Lung (tissue), 12 donors: Measurements from ENCODE around the gene MDM4. TPM values are rescaled to one million over a fixed set of nuclear protein-coding genes. Genes with fewer than 3 reads are reported as not detected.
"Not testable (repeated sequence)": the region's sequence is repeated elsewhere in the genome, so short reads cannot be mapped to it uniquely, and the experiment has no call there.

Source experiments
- ATAC-seq: fragments of 200-7000 bp; cut with Tn5 transposase; one replicate; pipeline ENCODE4 v1.9.1; 2020; ENCODE audit warnings: moderate number of reproducible peaks; ENCODE audit not compliant: insufficient read depth, low FRiP score
- DNase-seq, 3 donors: peaks; one replicate each; pipeline ENCODE4 v3.0.0-alpha.2; 2013 to 2017
- H3K27ac ChIP-seq, 2 donors: one replicate each; pipeline ENCODE4 v1.5.1; 2013; ENCODE audit warnings: mild to moderate bottlenecking in 2 of 2, moderate library complexity in 2 of 2, control low read depth in 1 of 2, inconsistent platforms in 1 of 2, low read depth in 1 of 2, low read length in 1 of 2
- H3K27me3 ChIP-seq, 3 donors: one replicate each; pipeline ENCODE4 v1.5.1; 2013; ENCODE audit warnings: low read length in 2 of 3; ENCODE audit not compliant: control insufficient read depth in 3 of 3, insufficient read depth in 3 of 3
- H3K36me3 ChIP-seq, 4 donors: one replicate each; pipeline ENCODE4 v1.5.1; 2013; ENCODE audit warnings: low read length in 4 of 4, mild to moderate bottlenecking in 1 of 4, moderate library complexity in 1 of 4; ENCODE audit not compliant: control insufficient read depth in 4 of 4, insufficient read depth in 4 of 4
- H3K4me1 ChIP-seq, 5 donors: one replicate each; pipeline ENCODE4 v1.5.1; 2013; ENCODE audit warnings: low read length in 5 of 5, mild to moderate bottlenecking in 2 of 5, moderate library complexity in 1 of 5; ENCODE audit not compliant: control insufficient read depth in 5 of 5, insufficient read depth in 5 of 5
- H3K4me3 ChIP-seq: one replicate; pipeline ENCODE4 v1.5.1; 2013; ENCODE audit warnings: mild to moderate bottlenecking, control low read depth, moderate library complexity
- H3K9ac ChIP-seq, 2 donors: one replicate each; pipeline ENCODE4 v1.5.1; 2013; ENCODE audit warnings: low read length in 2 of 2, control low read depth in 1 of 2; ENCODE audit not compliant: insufficient read depth in 1 of 2
- H3K9me3 ChIP-seq, 4 donors: one replicate each; pipeline ENCODE4 v1.5.1; 2013; ENCODE audit warnings: low read length in 3 of 4, mild to moderate bottlenecking in 1 of 4, moderate library complexity in 1 of 4; ENCODE audit not compliant: control insufficient read depth in 4 of 4, insufficient read depth in 3 of 4
- WGBS, 2 donors: extraction: QIAGEN DNeasy Blood & Tissue Kit; methylation state at CpG; one replicate each; pipeline ENCODE4 v1.1.7; 2013; 5-methylcytosine and 5-hydroxymethylcytosine counted together
- polyA plus RNA-seq, 2 donors: library from polyadenylated mRNA; stranded (reverse); fragments of 200-250 nt; gene quantifications; one replicate each; pipeline ENCODE4 v1.2.1, GENCODE V29; 2013
- total RNA-seq, 2 donors: library from RNA; depleted of rRNA in 1 of 2; stranded (reverse); fragments of >200 nt in 1 of 2; gene quantifications; one replicate each; pipeline ENCODE4 v1.2.1, GENCODE V29; 2014 to 2021
- TF ChIP-seq, protein P1 (sequence below): IDR thresholded peaks from 2 replicates; pipeline ENCODE4 v1.5.1; 2012; ENCODE audit warnings: mild to moderate bottlenecking; ENCODE audit errors: control extremely low read depth, extremely low read depth
- donor health status: control.
- donor health status: control.
- donor health status: Bipolar disorder and iron deficiency.
- donor health status: healthy.
- donor health status: DM: yes; HTN: yes; CAD: no.

The MDM4 gene
- total and polyA plus RNA-seq, 4 donors = 5.6 to 138 (median 38.9) TPM

DNA sequence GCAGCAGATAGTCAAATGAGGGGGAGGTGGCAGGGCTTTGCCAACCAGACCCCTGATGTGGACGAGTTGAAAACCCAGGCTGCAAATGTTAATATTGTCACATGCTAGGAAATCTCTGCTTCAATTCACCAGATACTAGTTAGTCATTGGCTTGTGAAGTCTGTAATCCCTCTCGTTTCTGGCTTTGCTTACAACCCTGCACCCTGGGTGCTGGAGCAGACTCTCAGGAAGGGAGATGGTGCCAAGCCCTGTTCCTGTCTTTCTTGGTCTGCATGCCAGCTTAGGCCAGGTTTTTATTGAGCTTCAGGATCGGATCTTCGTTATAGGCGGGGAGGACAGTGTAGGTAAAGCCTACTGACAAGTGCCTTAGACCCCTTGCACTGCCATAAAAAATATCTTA, 53.3 kb downstream of the MDM4 start:
- Histone ChIP-seq H3K27me3 (no peaks in the 10 kb centered on the region), H3K4me1 (peaks cover 0 to 6% (median 0%) of the 10 kb centered on the region in 5 donors), H3K9me3 (peaks cover 0 to 2% (median 0%) of the 10 kb centered on the region in 4 donors), H3K27ac (no peak overlapping the region), H3K36me3 (peaks cover 0 to 6% (median 0%) of the 10 kb centered on the region in 4 donors), H3K9ac (no peak overlapping the region), H3K4me3 (no peak overlapping the region)
- TF ChIP-seq, protein P1, sequence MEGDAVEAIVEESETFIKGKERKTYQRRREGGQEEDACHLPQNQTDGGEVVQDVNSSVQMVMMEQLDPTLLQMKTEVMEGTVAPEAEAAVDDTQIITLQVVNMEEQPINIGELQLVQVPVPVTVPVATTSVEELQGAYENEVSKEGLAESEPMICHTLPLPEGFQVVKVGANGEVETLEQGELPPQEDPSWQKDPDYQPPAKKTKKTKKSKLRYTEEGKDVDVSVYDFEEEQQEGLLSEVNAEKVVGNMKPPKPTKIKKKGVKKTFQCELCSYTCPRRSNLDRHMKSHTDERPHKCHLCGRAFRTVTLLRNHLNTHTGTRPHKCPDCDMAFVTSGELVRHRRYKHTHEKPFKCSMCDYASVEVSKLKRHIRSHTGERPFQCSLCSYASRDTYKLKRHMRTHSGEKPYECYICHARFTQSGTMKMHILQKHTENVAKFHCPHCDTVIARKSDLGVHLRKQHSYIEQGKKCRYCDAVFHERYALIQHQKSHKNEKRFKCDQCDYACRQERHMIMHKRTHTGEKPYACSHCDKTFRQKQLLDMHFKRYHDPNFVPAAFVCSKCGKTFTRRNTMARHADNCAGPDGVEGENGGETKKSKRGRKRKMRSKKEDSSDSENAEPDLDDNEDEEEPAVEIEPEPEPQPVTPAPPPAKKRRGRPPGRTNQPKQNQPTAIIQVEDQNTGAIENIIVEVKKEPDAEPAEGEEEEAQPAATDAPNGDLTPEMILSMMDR = no peak
- DNase-seq (no peak), ATAC-seq (no peak)
- WGBS, 2 donors = 87 to 95% methylated on average over 5 of the region's 5 CpGs

DNA sequence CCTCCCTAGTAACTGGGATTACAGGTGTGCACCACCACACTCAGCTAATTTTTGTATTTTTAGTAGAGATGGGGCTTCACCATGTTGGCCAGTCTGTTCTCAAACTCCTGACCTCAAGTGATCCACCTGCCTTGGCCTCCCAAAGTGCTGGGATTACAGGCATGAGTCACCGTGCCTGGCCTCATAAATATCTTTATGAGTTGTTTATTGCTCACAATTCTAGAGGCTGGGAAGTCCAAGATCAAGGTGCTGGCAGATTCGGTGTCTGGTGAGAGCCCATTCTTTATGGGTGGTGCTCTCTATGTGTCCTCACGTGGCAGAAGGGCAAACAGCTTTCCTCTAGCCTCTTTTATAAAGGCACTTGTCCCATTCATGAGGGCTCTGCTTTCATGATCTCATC, 53.8 kb downstream of the MDM4 start:
- not testable (repeated sequence) for H3K27ac ChIP-seq, ATAC-seq
- 64 to 75% methylated on average over 3 of the region's 3 CpGs for WGBS, 2 donors

DNA sequence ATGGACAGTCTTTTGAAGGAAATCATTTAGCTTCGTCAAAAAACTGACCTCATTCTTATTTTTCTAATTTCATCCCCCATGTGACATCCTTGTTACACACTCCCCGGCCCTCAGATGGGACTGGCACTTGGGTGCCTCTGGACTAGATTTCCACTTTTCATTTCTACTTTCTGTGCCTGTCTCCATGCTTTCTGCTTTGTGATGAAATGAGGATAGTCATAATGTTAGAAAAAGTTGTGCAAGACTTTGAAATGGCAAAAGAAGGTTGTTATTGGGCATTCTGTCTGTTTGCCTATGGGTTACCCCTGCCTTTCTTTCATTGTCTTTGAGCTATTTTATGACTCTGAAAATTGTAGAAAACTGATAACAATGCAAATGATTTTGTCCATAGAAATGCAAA, 54.9 kb downstream of the MDM4 start:
- Histone ChIP-seq H3K4me3 (no peak overlapping the region), H3K27ac (no peak overlapping the region), H3K4me1 (peaks cover 0 to 11% (median 2%) of the 10 kb centered on the region in 5 donors), H3K27me3 (no peaks in the 10 kb centered on the region), H3K9me3 (peaks cover 0 to 2% (median 0%) of the 10 kb centered on the region in 4 donors), H3K36me3 (peaks cover 0 to 6% (median 0%) of the 10 kb centered on the region in 4 donors), H3K9ac (no peak overlapping the region)
- no peak for ATAC-seq
- 79 to 88% methylated on average over 2 of the region's 2 CpGs for WGBS, 2 donors
- TF ChIP-seq, protein P1 = no peak
- DNase-seq = no peak

More for the DNA sequence above, 53.8 kb downstream of the MDM4 start:
- not testable (repeated sequence) for H3K27me3 ChIP-seq, H3K4me3 ChIP-seq, H3K36me3 ChIP-seq, DNase-seq, H3K9ac ChIP-seq, H3K9me3 ChIP-seq
- H3K4me1 ChIP-seq = peaks cover 0 to 11% (median 2%) of the 10 kb centered on the region in 5 donors

DNA sequence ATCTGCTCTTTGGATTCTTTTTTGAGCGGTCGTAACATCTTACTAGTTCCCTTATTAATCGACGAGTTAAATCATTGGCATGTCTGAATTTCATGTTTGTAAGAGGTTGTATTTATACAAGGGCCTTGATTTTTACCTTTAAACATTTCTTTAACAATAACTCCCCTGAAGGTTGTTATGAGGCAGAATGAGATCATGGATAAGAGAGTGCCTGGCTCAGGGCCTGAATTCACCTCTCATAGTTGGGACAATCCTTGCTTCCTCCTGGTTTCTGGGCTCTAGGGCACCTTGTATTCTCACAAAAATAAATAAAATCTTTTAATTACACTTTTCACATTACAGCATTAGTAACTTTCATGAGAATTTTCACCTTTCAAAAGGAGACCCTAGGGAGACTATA, 55.4 kb downstream of the MDM4 start:
- no peak for DNase-seq
- Histone ChIP-seq H3K27me3 (no peaks in the 10 kb centered on the region), H3K36me3 (peaks cover 0 to 6% (median 0%) of the 10 kb centered on the region in 4 donors), H3K27ac (no peak overlapping the region), H3K4me3 (no peak overlapping the region), H3K9ac (no peak overlapping the region), H3K9me3 (peaks cover 0 to 2% (median 0%) of the 10 kb centered on the region in 4 donors), H3K4me1 (peaks cover 0 to 11% (median 2%) of the 10 kb centered on the region in 5 donors)
- no peak for ATAC-seq
- TF ChIP-seq, protein P1 = no peak
- WGBS, 2 donors = 92 to 95% methylated on average over 4 of the region's 4 CpGs
